Head of caudate nucleus (tissue), 42 donors: ENCODE results near the gene CRTC2.

Experiments
- DNase-seq, 42 donors: peaks; one replicate each; pipeline versions ENCODE4 v3.0.0 to v3.0.0-alpha.2; 2020 to 2021; ENCODE audit warnings: mixed read lengths in 7 of 42
- intact Hi-C: fragments of 100-400 bp; cut with DNase I; formaldehyde crosslinking; loops from one replicate; pipeline ENCODE4 v1.15.0; 2022

The CRTC2 gene

DNA sequence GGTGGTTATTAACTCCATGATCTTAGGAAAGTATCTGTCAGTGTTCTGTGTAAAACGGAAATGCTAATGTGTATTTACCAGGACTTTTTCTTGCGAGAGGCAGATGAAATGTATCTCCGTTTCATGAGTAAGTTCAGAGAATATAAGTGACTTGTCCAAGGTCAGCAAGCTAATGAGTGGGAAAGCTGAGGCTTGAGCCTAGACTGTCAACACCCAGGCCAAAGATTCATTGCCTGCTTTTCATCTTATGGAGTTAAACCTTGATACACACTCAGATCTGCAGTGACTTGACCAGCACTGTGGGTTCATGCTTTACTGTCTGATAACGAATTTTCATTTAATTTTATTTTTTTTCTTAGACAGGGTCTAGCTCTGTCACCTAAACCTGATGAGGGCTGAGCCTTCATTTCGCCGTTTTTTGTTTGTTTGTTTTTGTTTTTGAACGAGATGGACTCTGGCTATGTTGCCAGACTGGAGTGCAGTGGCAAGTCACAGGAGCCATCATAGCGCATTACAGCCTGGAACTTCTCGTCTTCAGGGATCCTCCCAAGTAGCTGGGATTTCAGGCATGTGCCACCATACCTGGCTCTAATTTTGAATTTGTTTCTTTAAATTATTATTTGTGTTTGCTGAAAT is 20.0 kb upstream of the CRTC2 start:
- no peak for DNase-seq
- intact Hi-C loops: no loop called here

GRCh38 chr1:153977250-153978240 is 19.1 kb upstream of the CRTC2 start, which contains the start of gene JTB:
JTB (minus strand) TSS chr1:153977674; CDS start chr1:153977252, 422 bp downstream.
- DNase-seq: peak; percentile 87 to 97 (median 93)
- intact Hi-C loops: no loop called here

DNA sequence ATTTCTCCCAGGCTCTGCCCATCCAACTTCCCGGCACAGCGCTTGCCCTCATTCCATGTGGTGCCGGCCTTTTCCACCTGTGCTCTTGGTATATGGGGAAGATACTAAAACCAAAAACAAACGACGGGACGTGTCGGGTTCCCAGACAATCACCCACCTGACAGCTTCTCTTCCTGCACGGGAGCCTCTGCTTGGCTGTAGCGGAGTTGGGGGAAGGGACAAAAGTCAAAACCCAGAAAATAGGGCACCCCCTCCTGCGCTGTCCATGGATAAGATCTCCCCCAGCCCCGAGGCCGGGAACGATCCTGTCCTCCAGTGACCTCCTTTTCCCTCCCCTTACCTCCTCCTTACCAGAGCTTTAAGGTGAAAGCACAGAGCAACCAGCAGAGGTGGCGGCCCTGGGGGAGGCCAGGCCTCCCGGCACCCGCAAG is 18.4 kb upstream of the CRTC2 start:
- peak in 2 of 42 donors; percentile 24 to 46 for DNase-seq
- intact Hi-C loops: no loop called here

DNA sequence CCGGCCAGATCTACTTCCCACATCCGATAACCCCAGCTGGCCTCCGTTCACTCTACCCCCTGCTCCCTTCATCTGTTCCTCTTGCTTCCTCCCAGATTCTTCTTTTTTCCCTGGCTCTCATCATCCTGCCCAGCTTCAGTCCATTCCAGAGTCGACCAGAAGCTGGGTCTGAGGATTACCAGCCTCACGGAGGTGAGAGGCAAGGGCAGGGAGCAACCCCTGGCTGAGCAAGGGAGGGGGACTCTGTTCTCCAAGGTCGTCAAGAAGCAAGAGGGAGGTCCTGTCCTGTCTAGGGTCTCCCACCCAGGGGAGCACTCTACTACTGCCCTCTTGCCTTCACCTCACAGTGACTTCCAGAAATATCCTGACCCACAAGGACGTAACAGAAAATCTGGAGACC is 15.1 kb upstream of the CRTC2 start:
- no peak for DNase-seq
- intact Hi-C loops: no loop called here

GRCh38 chr1:153973071-153973470 is 14.7 kb upstream of the CRTC2 start:
- intact Hi-C loops: no loop called here
- no peak for DNase-seq

GRCh38 chr1:153970346-153970745 is 11.9 kb upstream of the CRTC2 start:
- intact Hi-C loops: no loop called here
- no peak for DNase-seq

DNA sequence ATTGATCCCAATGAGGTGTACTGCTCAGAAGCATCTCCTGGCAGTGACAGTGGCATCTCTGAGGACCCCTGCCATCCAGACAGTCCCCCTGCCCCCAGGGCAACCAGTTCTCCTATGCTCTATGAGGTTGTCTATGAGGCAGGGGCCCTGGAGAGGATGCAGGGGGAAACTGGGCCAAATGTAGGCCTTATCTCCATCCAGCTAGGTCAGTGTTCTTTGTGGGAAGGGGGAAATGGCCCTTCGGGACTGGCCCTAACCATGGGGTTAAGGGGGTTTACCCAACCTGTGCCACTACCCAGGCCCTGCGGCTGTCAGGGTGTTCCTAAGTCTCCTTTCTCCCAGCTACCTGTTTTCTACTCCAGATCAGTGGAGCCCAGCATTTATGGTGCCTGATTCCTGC is 10.6 kb upstream of the CRTC2 start:
- intact Hi-C loops: no loop called here
- DNase-seq: no peak

GRCh38 chr1:153968408-153968807 is 10.0 kb upstream of the CRTC2 start:
- no peak for DNase-seq
- intact Hi-C loops: no loop called here

DNA sequence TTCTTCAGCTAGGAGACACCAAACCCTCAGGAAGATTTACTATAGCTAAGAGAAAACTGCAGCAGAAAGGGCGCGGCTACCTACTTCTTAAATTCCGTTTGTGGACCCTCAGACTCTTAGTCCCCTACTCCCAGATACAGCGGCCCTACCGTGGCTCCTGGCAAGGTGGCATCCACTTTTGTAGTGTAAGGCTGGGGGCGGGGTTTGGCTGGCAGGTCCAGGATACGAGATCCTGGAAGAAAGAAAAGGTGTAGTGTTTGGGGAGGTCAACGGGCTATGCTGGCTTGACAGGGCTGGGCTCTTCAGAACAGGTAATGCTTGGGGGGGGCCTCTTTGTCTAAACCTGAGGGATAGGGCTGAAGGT is 9.6 kb upstream of the CRTC2 start:
- intact Hi-C loops: no loop called here
- peak in 3 of 42 donors; percentile 20 to 39 (median 27) for DNase-seq

- DNase-seq: peak; percentile 84 to 97 (median 93)
- intact Hi-C loops: no loop called here
These were observed 8.9 kb upstream of the CRTC2 start, which contains the start of gene CREB3L4 for GRCh38 chr1:153967107-153967999. CREB3L4 (plus strand) TSS chr1:153967902; CDS start chr1:153968526, 624 bp downstream.

- DNase-seq: peak in 10 of 42 donors; percentile 13 to 55 (median 32)
- intact Hi-C loops: no loop called here
These were observed 5.5 kb upstream of the CRTC2 start for GRCh38 chr1:153963850-153964331.

DNA sequence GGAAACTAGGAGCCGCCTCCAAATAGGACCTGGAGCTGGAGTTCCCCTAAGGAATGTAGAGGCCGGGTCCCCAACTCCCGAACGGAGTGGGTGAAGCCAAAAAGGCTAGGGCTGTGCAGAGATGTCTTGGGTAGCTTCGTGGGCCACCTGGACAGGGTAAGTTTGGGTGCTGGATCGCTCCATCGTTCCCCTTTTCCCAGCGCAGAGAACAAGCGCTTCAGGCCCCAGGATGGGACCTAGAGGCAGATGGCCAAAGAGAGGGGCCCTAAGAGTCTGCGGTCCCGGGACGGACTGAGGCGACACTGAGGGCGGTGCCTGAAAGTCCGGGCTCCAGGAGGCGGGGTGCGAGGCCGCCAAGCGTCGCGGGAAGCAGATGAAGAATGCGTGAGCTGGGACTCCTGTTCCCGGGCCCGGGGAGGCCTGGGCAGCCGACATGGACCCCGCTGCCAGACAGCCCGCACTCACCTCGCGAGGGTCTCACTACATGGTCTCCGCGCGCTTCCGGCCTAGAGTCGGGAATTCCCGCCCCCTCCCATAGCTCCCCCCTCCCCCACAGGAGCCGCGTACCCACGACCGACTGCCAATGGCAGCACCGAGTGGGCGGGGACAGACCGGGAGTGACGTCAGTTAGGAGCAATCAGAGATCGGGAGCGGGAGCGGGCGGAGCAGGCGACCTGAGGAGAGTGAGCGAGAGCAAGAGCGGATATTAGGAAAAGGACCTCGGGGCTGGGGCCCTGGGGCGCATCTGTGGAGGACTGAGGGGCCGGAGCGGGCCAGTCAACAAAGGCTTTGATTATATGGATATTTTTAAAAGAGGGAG is 4.8 kb upstream of the CRTC2 start, which contains the start of gene SLC39A1:
SLC39A1 (minus strand) TSS at position 508 of the 820 bp plus-strand sequence. CDS start 822 bp downstream, outside the sequence.
- intact Hi-C loops: no loop called here
- DNase-seq: peak; percentile 96 to 100 (median 99)

DNA sequence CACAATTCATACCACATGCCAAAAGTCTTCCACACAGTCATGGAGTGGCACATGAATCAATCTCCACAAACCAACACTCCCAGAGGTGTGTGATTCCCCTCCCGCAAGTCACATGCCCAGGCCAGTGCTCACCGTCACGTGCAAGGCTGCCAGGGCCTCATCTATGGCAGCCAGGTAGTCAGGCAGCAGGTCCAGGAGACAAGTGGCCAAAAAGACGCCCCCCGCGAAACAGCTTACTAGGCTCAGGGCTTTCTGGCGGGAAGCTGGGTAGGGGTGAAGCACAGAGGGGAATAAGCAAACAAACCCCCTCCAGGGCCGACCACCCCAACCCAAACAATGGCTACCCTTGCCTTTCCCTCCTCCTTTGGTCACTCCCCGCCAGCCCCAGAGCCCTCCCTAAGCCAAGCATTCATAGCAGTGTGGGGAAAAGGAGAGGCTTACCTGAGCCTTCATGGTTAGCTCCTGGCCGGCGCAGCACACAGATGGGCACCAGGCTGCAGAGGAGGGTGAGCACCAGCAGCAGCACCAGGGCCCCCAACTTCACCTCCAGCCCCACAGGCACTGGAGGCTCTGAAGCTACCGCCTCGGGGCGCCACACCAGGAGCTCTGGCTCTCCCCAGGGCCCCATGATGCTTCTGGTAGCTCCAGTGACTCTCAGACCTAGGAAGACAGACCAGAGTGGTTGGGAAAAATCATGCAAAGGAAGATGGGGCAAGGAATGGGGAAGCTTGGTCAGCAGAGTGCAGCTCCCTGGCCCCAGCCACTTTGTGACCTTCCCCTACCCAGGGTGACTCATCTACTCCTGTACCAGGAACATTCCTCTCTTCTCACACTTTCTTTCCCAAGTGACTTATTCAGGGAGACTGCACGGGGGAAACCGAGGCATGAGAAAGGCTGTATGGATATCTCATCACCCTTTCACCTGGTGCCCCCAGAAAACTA is 3.9 kb upstream of the CRTC2 start:
- intact Hi-C loops: no loop called here
- peak in 4 of 42 donors; percentile 26 to 59 (median 32) for DNase-seq

DNA sequence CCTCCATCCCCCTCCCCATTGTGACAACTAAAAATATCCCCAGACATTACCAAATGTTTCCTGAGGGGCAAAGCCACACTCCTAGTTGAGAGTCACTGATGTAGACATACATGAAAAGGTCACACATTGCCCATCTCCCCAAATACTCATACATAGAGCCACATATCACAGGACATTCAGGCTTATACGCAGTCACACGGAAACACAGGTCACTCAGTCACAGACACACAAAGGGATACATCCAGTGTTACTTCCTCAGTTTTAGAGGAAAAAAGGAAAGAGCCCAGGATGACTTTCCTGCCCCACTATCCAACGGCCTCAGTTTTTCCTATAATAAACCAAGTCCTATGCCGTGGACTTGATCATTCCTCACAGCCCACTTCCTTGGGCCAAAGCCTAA is 3.0 kb upstream of the CRTC2 start:
- no peak for DNase-seq
- intact Hi-C loops: no loop called here

DNA sequence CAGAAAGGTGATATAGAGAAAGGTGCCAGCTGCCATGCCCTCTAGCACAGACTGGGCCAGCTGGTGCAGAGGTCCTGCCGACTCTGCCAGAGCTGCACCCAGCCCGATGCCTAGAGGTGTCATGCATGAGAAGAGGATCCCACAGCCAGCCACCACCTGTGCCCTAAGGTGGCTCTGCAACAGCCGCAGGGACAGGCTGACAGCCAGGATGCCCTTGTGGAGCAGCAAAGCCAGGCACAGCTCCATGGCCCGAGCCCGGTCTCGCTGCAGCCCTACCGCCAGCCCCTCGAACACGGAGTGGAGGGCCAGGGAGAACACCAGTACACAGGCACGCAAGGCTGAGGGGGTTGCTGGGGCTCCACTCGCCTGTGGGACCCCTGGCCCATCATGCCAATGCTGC is 1.8 kb upstream of the CRTC2 start:
- DNase-seq: no peak

GRCh38 chr1:153959454-153959853 is 1.0 kb upstream of the CRTC2 start:
- no peak for DNase-seq

More for the DNA sequence above, 1.8 kb upstream of the CRTC2 start:
- intact Hi-C loops: no loop called here

GRCh38 chr1:153958961-153959260 is 499 bp upstream of the CRTC2 start:
- peak in 1 of 42 donors; percentile 46 for DNase-seq
- intact Hi-C loops: loop anchor here (10.0 kb wide), 1 partner anchor 164 kb away; no protein-coding TSS in a partner anchor

More at GRCh38 chr1:153959454-153959853, 1.0 kb upstream of the CRTC2 start:
- intact Hi-C loops: loop anchor here (10.0 kb wide), 1 partner anchor 165 kb away; no protein-coding TSS in a partner anchor
